Rectal smooth muscle tissue (tissue), 1 donor: ENCODE measurements around the gene EDDM13.
"Not testable (repeated sequence)": the region's sequence is repeated elsewhere in the genome, so short reads cannot be mapped to it uniquely, and the experiment has no call there.

Source experiments
- H3K27ac ChIP-seq: one replicate; pipeline ENCODE4 v1.7.0; 2013; ENCODE audit warnings: low read depth, low read length, inconsistent platforms
- H3K27me3 ChIP-seq: one replicate; pipeline ENCODE4 v1.7.0; 2013; ENCODE audit warnings: low read length; ENCODE audit not compliant: control insufficient read depth, insufficient read depth
- H3K36me3 ChIP-seq: one replicate; pipeline ENCODE4 v1.7.0; 2013; ENCODE audit warnings: low read length; ENCODE audit not compliant: control insufficient read depth, insufficient read depth
- H3K4me1 ChIP-seq: one replicate; pipeline ENCODE4 v1.7.0; 2013; ENCODE audit warnings: low read length; ENCODE audit not compliant: control insufficient read depth, insufficient read depth
- H3K4me3 ChIP-seq: one replicate; pipeline ENCODE4 v1.7.0; 2013; ENCODE audit warnings: low read length
- H3K9ac ChIP-seq: one replicate; pipeline ENCODE4 v1.7.0; 2013; ENCODE audit warnings: low read length

EDDM13 gene

DNA sequence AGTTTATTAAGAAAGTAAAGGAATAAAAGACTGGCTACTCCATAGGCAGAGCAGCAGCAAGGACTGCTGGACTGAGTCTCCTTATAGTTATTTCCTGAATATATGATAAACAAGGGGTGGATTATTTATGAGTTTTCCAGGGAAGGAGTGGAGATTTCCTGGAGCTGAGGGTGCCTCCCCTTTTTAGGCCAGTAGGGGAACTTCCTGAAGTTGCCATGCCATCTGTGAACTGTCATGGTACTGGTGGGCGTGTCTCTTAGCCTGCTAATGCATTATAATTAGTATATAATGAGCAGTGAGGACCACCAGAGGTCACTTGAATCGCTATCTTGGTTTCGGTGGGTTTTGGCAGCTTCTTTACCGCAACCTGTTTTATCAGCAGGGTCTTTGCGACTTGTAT is 28.6 kb downstream of the EDDM13 start:
- Histone ChIP-seq H3K27ac (no peak overlapping the region), H3K27me3 (no peaks in the 10 kb centered on the region), H3K4me1 (no peaks in the 10 kb centered on the region), H3K9ac (no peak overlapping the region), H3K36me3 (no peaks in the 10 kb centered on the region), H3K4me3 (no peak overlapping the region)

- H3K36me3 ChIP-seq, result no peaks in the 10 kb centered on the region
- no peaks in the 10 kb centered on the region for H3K4me1 ChIP-seq
- no peak overlapping the region for H3K9ac ChIP-seq
- H3K27me3 ChIP-seq, result no peaks in the 10 kb centered on the region
- no peak overlapping the region for H3K27ac ChIP-seq
- H3K4me3 ChIP-seq, result no peak overlapping the region
Measured at GRCh38 chr19:56301886-56302620, 29.5 kb downstream of the EDDM13 start.

DNA sequence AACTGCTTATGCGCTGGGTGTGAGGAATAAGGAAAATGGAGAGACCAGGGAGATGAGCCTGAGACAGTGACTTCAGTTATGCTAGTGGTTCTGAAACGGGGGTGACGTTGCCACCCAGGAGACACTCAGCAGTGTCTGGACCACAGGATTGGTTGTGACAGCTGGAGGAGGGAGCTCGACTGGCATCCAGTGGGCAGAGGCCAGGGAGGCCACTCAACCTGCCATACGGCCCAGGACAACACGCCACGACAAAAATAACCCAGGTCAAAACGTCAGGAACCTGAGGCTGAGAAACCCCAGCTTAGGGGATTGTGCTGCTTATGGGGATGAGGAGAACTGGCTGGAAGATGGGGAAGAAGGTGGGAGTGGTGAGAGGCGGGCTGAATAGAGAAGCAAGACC is 31.7 kb downstream of the EDDM13 start:
- no peak overlapping the region for H3K4me3 ChIP-seq
- H3K4me1 ChIP-seq, result no peaks in the 10 kb centered on the region
- no peak overlapping the region for H3K27ac ChIP-seq

GRCh38 chr19:56306016-56306415 is 33.5 kb downstream of the EDDM13 start:
- H3K9ac ChIP-seq, result no peak overlapping the region
- no peaks in the 10 kb centered on the region for H3K36me3 ChIP-seq
- no peaks in the 10 kb centered on the region for H3K27me3 ChIP-seq
- H3K4me1 ChIP-seq, result no peaks in the 10 kb centered on the region
- H3K27ac ChIP-seq, result peak overlapping the region; percentile 11
- no peak overlapping the region for H3K4me3 ChIP-seq

More for the DNA sequence above, 31.7 kb downstream of the EDDM13 start:
- Histone ChIP-seq H3K27me3 (no peaks in the 10 kb centered on the region), H3K9ac (no peak overlapping the region), H3K36me3 (no peaks in the 10 kb centered on the region)

DNA sequence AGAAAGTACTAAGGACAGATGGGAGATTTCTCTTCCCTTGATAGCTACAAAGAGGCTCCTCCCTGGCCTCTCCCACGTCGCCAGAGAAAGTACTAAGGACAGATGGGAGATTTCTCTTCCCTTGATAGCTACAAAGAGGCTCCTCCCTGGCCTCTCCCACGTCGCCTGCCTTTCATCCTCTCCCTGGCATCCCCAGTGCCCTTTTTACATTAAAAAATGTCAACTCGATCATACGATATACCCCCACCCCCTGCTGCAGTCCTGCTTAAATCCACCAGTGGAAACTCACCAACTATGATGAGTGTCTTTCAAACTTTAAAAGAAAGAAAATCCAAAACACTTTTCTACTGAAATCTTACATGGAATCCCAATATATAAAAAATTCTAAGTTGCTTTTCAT is 34.5 kb downstream of the EDDM13 start:
- H3K36me3 ChIP-seq, H3K4me1 ChIP-seq, H3K27ac ChIP-seq, H3K27me3 ChIP-seq, H3K4me3 ChIP-seq, H3K9ac ChIP-seq: not testable (repeated sequence)

DNA sequence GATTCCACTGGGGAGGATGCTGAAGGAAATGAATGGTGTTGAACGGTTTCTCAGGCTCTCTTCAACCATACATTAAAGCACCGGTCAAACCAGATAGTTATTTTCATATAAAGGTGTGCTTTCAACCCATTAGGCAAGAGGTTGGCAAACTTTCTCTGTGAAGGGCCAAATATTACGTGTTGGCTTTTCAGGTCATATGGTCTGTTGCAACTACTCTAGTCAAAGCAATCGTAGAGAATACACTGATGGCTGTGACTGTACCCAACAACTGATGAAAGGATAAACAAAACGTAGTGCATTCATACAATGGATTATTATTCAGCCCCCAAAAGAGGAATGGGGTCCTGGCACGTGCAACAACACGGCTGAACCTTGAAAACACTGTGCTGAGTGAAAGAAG is 36.2 kb downstream of the EDDM13 start:
- Histone ChIP-seq H3K4me3 (no peak overlapping the region), H3K27ac (no peak overlapping the region), H3K36me3 (no peaks in the 10 kb centered on the region), H3K27me3 (no peaks in the 10 kb centered on the region), H3K9ac (no peak overlapping the region), H3K4me1 (peaks cover 3% of the 10 kb centered on the region)

GRCh38 chr19:56309511-56310185 is 37.1 kb downstream of the EDDM13 start:
- Histone ChIP-seq H3K4me1 (peaks cover 6% of the 10 kb centered on the region), H3K27me3 (no peaks in the 10 kb centered on the region), H3K9ac (no peak overlapping the region), H3K4me3 (no peak overlapping the region), H3K36me3 (no peaks in the 10 kb centered on the region), H3K27ac (no peak overlapping the region)

GRCh38 chr19:56310462-56310861 is 37.9 kb downstream of the EDDM13 start:
- Histone ChIP-seq H3K36me3 (no peaks in the 10 kb centered on the region), H3K9ac (no peak overlapping the region), H3K4me1 (peaks cover 6% of the 10 kb centered on the region), H3K27me3 (no peaks in the 10 kb centered on the region), H3K27ac (no peak overlapping the region), H3K4me3 (no peak overlapping the region)

DNA sequence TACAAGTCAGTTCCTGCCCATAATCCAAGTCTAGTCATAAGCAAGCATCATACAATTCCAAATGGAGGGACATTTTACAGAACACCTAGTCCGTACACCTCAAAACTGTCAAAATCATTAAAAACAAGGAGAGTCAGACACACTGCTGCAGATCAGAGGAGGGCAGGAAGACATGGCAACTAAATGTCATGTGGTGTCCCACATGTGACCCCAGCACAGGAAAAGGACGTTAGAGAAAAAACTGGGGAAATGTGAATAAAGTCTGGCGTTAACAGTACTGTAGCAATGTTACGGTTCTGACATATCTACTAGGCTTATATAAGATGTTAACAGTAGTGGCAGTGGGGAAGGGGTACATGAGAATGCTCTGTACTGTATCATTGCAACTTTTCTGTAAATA is 39.8 kb downstream of the EDDM13 start:
- H3K4me3 ChIP-seq, result no peak overlapping the region
- H3K4me1 ChIP-seq, result peaks cover 6% of the 10 kb centered on the region
- H3K27me3 ChIP-seq, result no peaks in the 10 kb centered on the region
- no peak overlapping the region for H3K27ac ChIP-seq
- no peak overlapping the region for H3K9ac ChIP-seq
- H3K36me3 ChIP-seq, result no peaks in the 10 kb centered on the region

DNA sequence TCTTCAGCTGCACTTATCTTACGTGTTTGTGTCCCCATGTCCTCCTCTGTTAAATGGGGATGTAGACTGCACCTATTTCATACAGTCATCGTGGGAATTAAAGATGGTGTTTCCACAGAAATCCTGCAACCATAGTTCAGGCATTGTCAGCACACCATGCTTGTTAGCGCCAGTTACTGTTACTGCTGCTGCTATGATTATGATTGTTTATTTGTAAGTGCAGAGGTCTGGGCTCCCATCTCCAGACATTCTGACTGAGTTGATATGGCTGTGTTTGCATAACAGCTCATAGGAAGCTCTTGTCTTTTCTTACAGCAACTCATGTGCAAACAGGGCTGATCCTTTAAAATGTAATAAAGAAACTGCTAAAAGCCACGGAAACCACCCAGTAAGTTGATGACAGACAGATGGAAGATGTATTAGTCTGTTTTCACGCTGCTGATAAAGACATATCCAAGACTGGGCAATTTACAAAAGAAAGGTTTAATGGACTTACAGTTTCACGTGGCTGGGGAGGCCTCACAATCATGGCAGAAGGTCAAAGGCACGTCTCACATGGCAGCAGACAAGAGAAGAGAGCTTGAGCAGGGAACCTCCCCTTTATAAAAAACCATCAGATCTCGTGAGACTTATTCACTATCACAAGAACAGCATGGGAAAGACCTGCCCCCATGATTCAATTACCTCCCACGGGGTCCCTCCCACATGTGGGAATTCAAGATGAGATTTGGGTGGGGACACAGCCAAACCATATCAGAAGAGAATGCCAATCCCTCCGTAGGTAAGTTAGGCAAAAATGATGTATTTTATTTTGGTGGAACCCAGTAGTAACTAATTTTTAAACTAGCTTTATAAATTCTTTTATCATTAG is 40.5 kb downstream of the EDDM13 start:
- Histone ChIP-seq H3K27me3 (no peaks in the 10 kb centered on the region), H3K9ac (no peak overlapping the region), H3K27ac (no peak overlapping the region), H3K4me3 (no peak overlapping the region), H3K4me1 (peaks cover 6% of the 10 kb centered on the region), H3K36me3 (no peaks in the 10 kb centered on the region)

- no peaks in the 10 kb centered on the region for H3K27me3 ChIP-seq
- H3K27ac ChIP-seq, result peak overlapping the region; percentile 100
- peaks cover 6% of the 10 kb centered on the region for H3K4me1 ChIP-seq
- peak overlapping the region; percentile 94 for H3K4me3 ChIP-seq
- peak overlapping the region; percentile 80 for H3K9ac ChIP-seq
- no peaks in the 10 kb centered on the region for H3K36me3 ChIP-seq
Measured at GRCh38 chr19:56314018-56314380, 41.5 kb downstream of the EDDM13 start.

DNA sequence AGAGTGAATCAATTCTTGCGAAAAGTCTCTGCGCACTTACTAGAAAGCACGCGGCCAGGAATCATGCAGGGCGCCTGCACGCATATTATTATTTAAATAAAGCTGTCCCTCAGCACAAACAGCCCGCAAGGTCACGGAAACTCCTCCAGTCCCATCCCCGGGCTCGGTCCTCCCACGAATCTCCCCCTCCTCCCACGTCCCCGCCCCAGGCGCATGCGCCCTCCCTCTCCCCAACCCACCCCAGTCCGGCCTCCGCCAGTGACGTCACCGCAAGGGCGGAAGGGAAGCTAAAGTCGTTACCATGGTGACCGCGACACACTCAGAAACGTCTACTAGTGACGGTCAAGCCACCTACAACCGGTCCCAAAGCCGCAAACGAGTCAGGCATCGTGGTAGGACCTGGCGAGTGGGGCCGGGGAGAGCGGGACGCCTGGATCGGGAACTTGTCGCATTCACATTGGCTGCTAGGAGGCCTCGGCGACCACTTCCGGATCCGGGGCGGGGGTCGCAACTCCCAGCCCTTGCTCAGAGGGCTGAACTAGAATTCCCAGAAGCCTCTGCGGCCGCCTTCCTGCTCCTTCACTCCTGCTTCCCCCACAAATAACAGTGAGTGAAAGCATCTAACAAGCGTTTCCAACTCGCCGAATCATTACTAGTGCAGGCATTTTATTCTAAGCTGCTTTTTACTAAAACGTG is 42.0 kb downstream of the EDDM13 start, which contains the start of gene ZSCAN5A:
TSS of gene ZSCAN5A (minus strand) at position 459 of the 696 bp plus-strand sequence. CDS start 89,793 bp downstream, outside the sequence.
- Histone ChIP-seq H3K4me1 (peaks cover 6% of the 10 kb centered on the region), H3K27ac (peak within 1 kb of the TSS; percentile 100), H3K36me3 (no peaks in the 10 kb centered on the region), H3K9ac (peak within 1 kb of the TSS; percentile 89), H3K27me3 (no peaks in the 10 kb centered on the region), H3K4me3 (peak within 1 kb of the TSS; percentile 94)
